NB4 (cell line): ENCODE results near the gene ACSS3.

Experiments
- POLR2A ChIP-seq: IDR thresholded peaks from 2 replicates; pipeline ENCODE4 v1.6.1; 2011; ENCODE audit warnings: mild to moderate bottlenecking; ENCODE audit not compliant: insufficient read length; ENCODE audit errors: extremely low read depth
- TF ChIP-seq, protein P1 (sequence below): IDR thresholded peaks from one replicate; pipeline ENCODE4 v1.5.1; 2012; ENCODE audit warnings: low read depth, low read length

DNA sequence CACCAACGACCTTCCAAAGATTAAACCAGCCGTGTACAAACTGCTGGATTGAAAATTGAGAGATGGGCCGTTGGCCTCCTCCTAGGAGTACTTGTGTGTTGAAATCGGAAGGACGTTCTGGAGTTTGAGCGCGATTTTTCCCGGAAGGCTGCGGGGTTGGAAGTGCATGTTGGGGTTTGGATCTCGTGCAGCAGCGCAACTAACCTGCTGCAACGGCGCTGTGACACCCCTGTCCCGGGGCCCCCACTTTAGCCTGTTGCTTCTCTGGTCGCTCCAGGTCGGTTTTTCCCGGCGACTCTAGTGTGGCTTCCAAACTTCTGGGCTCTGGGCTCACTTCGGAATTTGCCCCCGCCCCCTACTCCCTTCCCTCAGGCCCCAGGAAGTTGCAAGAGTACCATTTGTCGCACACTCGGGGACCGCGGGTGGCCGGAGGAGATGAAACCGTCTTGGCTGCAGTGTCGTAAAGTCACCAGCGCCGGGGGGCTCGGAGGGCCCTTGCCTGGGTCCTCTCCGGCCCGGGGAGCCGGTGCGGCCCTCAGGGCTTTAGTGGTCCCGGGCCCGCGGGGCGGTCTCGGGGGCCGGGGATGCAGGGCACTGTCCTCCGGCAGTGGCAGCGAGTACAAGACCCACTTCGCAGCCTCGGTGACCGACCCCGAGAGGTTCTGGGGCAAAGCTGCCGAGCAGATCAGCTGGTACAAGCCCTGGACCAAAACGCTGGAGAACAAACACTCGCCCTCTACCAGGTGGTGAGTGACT lies at the start of gene ACSS3:
- TF ChIP-seq, protein P1, sequence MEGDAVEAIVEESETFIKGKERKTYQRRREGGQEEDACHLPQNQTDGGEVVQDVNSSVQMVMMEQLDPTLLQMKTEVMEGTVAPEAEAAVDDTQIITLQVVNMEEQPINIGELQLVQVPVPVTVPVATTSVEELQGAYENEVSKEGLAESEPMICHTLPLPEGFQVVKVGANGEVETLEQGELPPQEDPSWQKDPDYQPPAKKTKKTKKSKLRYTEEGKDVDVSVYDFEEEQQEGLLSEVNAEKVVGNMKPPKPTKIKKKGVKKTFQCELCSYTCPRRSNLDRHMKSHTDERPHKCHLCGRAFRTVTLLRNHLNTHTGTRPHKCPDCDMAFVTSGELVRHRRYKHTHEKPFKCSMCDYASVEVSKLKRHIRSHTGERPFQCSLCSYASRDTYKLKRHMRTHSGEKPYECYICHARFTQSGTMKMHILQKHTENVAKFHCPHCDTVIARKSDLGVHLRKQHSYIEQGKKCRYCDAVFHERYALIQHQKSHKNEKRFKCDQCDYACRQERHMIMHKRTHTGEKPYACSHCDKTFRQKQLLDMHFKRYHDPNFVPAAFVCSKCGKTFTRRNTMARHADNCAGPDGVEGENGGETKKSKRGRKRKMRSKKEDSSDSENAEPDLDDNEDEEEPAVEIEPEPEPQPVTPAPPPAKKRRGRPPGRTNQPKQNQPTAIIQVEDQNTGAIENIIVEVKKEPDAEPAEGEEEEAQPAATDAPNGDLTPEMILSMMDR: no peak
- TF ChIP-seq POLR2A: no peak
